ENCODE measurements around the gene SP140. TPM values are rescaled to one million over a fixed set of nuclear protein-coding genes. Genes with fewer than 3 reads are reported as not detected.

The SP140 gene
- total and polyA plus RNA-seq, 2 experiments from 2014 or later, result 0.24 to 0.70 TPM

- Mint-ChIP-seq H3K9me3 (no peaks in the 10 kb centered on the region), H3K27ac (no peak overlapping the region), H3K4me1 (no peaks in the 10 kb centered on the region; the same call in 2 of the 3 replicates), H3K36me3 (ENCODE audit: low read depth) (no peaks in the 10 kb centered on the region), H3K4me3 (no peak overlapping the region), H3K27me3 (ENCODE audit: insufficient read depth, low read depth, poor library complexity) (no peaks in the 10 kb centered on the region)
- Histone ChIP-seq H3K4me1 (ENCODE audit: insufficient read depth) (no peaks in the 10 kb centered on the region), H3K4me2 (no peak overlapping the region), H3K36me3 (ENCODE audit: insufficient read depth) (no peaks in the 10 kb centered on the region), H4K20me1 (replicated peaks; ENCODE audit: insufficient read depth) (no peaks in the 10 kb centered on the region), H3K79me2 (replicated peaks; ENCODE audit: insufficient read depth) (no peaks in the 10 kb centered on the region), H3K27me3 (ENCODE audit: insufficient read depth) (no peaks in the 10 kb centered on the region), H3K9me2 (ENCODE audit: insufficient read depth) (no peaks in the 10 kb centered on the region), H2AFZ (no peak overlapping the region), H3K27ac (ENCODE audit: low read depth) (no peak overlapping the region), H3F3A (replicated peaks; ENCODE audit: low read depth) (no peaks in the 10 kb centered on the region), H3K4me3 (no peak overlapping the region)
- no peak for TF ChIP-seq ETS1 (IDR thresholded peaks at IDR 0.05)
- TF ChIP-seq REST (IDR thresholded peaks at IDR 0.05; ENCODE audit: unreplicated experiment), result no peak
- TF ChIP-seq EZH2 (IDR thresholded peaks at IDR 0.05; ENCODE audit: low read depth, unreplicated experiment), result no peak
- no peak for TF ChIP-seq STAT1 (IDR thresholded peaks at IDR 0.05; ENCODE audit: unreplicated experiment)
- no peak for TF ChIP-seq ZNF462 (CRISPR knock-in tag; IDR thresholded peaks at IDR 0.05)
- TF ChIP-seq CTCF (conservative IDR thresholded peaks at IDR 0.05; ENCODE audit: low read depth in 2 of 2), result no peak
- TF ChIP-seq JUNB (IDR thresholded peaks at IDR 0.05; ENCODE audit: unreplicated experiment), result no peak
- no peak for TF ChIP-seq ZNF331 (CRISPR knock-in tag; IDR thresholded peaks at IDR 0.05; ENCODE audit: low read depth)
- no peak for TF ChIP-seq POLR2AphosphoS5 (IDR thresholded peaks at IDR 0.05; ENCODE audit: low read depth)
- TF ChIP-seq ZNF114 (CRISPR knock-in tag; IDR thresholded peaks at IDR 0.05), result no peak
- no peak for TF ChIP-seq EZH2phosphoT487 (IDR thresholded peaks at IDR 0.05; ENCODE audit: unreplicated experiment)
- TF ChIP-seq NANOG (IDR thresholded peaks at IDR 0.05; ENCODE audit: borderline replicate concordance), result no peak
- no peak for TF ChIP-seq CREB1 (CRISPR knock-in tag; IDR thresholded peaks at IDR 0.05; ENCODE audit: low read depth)
- ATAC-seq (no peak), DNase-seq (ENCODE audit: low spot score) (no peak)
Measured at GRCh38 chr2:230256733-230257332, 31.3 kb downstream of the SP140 start.

Data from GM23338 (cell line).